NCI-H2227 treated with DMSO at 0.1 percent for 48 hours (cell line): ENCODE data around the gene ZNF385C.
A peak's percentile ranks its signal among the peaks of the same experiment; 100 is the strongest.
"Not testable (repeated sequence)": the region's sequence is repeated elsewhere in the genome, so short reads cannot be mapped to it uniquely, and the experiment has no call there.

Experiments used
- DNase-seq: peaks from one replicate; lab custom pipeline; 2025; lab: John Stamatoyannopoulos, UW

Gene ZNF385C, protein sequence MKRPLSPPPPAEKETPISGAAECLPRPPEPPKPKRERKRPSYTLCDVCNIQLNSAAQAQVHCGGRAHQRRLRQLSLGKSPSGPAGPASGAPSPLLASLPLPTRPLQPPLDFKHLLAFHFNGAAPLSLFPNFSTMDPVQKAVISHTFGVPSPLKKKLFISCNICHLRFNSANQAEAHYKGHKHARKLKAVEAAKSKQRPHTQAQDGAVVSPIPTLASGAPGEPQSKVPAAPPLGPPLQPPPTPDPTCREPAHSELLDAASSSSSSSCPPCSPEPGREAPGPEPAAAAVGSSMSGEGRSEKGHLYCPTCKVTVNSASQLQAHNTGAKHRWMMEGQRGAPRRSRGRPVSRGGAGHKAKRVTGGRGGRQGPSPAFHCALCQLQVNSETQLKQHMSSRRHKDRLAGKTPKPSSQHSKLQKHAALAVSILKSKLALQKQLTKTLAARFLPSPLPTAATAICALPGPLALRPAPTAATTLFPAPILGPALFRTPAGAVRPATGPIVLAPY

DNA sequence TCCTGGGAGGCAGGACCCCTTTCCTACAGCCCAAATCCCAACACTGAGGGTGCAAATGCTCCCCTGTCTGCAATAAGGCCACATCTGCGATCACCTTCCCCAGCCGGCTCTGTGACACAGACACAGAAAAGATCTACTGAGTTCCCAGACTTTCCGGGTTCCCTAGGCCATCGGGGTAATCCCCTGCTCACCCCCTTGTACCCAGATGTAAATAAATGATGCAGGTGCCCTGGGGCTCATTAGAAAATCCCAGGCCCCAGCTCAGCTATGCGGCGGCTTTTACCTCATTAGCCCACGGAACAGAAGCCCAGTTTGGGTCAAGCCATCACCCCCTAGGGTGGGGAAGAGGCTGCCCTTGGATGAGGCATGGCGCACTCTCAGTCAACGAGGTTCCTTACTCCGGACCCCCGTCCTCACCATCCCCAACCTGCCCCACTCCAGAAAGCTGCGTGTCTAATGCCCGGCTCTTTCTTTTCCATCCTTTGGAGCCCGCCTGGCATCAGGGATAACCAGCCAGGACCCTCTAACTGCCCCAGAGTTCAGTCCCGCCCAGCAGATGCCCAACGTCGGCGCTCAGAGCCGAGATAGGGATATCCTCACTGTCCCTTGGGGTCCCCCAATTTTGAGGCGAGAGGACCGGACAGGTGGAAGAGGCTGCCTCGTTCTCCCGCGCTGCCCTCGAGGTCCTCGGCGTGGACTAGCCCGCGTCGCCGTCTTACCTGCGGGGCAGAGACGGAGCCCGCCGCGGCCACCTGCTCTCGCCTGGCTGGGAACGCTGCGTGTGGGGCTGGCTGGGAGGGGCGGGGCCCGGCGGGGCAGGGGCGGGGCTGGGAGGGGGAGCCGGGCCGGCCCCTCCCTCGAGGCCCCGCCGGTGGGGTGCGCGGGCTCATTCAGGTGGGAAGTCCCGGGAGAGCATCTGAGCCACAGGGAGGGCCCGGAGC, at the start of gene ZNF385C:
Gene ZNF385C, minus strand, starts transcription at position 783 of the 941 bp plus-strand sequence. CDS start 35,417 bp downstream, outside the sequence.
- no peak for DNase-seq

- DNase-seq: no peak
These were observed 48.8 kb upstream of the ZNF385C start for GRCh38 chr17:42146911-42147607.

- DNase-seq: not testable (repeated sequence)
These were observed 44.9 kb upstream of the ZNF385C start for GRCh38 chr17:42143138-42143537.

DNA sequence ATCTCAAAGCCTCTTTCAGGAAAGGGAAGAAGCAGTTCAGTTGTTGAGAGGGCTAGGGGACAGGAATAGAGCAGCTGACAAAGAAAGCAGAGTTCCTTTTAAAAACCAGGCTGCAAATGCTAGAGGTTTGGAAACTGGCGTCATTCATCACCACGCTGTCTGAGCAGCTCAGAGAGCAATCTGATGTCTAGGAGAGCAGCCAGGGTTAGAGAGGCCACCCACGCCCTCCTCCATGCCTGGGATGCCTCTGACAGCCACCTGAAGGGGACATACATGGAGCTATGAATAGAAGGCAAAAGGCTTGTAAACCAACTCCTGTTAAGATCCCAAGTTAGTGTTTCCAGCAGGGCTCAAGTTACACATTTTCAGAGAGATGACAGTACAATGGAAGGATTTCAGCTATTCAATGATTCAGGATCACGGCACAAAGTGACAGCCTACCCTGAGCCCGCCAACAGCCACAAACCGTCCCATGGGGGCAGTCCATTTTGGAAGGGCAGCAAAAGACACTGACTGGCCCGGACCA, 44.2 kb upstream of the ZNF385C start:
- DNase-seq: no peak

DNA sequence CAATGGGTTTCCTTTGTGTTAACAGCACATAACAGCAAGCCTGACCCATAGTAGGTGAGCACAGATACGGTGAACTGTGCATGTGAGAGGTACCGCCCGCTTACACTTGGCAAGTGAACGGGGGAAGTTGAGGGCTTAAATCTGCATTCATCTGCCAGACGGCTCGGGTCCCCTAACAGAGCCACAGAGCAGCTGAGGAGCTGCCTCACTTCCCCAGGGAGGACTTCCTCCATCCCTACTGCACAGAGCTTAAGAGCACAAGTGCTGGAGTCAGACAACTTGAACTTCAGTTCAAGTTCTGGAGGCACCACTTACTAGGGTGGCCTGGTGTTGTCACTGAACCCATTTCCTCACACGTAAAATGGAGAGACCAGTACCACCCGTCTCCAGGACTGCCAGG, 43.1 kb upstream of the ZNF385C start:
- no peak for DNase-seq

DNA sequence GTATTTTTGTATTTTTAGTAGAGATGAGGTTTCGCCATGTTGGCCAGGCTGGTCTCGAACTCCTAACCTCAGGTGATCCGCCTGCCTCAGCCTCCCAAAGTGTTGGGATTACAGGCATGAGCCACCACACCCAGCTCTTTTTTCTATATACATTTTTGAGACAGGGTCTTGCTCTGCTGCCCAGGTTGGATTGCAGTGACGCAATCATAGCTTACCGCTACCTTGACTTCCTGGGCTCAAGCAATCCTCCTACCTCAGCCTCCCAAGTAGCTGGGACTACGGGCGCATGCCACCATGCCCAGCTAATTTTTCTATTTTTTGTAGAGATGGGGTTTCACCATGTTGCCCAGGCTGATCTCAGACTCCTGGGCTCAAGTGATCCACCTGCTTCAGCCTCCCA, 42.4 kb upstream of the ZNF385C start:
- DNase-seq: not testable (repeated sequence)

GRCh38 chr17:42138749-42139492, 40.6 kb upstream of the ZNF385C start:
- DNase-seq: no peak

- no peak for DNase-seq
These were observed 38.4 kb upstream of the ZNF385C start for GRCh38 chr17:42136654-42137051.

- DNase-seq: no peak
These were observed 37.7 kb upstream of the ZNF385C start for GRCh38 chr17:42135664-42136653.

GRCh38 chr17:42135151-42135550, 36.9 kb upstream of the ZNF385C start:
- DNase-seq: no peak

DNA sequence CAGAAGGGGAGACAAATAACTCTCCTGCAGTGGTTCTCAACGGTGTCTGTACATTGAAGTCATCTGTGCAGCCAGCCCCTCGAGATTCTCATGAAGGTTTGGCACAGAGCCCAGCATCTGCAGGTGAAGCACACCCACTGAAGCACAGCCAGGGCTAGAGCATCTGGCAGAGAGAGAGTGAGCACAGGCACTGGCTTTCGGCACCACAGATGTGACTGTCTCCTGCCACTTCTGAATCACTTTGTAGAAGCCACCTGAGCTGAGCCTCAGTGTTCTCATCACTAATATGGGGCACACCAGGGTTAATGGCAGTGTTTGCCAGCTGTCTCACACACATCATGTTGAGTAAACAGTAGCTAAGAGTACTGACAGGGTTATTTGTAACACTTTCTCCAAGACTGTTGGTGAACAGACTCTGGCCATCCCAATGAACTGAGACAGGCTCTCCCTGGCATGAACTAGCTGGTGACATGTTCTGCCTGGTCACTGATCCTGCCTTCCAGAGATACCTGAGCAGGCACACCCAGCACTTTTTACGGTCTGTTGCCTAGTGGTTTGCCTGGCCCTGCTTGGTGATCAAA, 35.3 kb upstream of the ZNF385C start:
- peak; percentile 63 for DNase-seq

DNA sequence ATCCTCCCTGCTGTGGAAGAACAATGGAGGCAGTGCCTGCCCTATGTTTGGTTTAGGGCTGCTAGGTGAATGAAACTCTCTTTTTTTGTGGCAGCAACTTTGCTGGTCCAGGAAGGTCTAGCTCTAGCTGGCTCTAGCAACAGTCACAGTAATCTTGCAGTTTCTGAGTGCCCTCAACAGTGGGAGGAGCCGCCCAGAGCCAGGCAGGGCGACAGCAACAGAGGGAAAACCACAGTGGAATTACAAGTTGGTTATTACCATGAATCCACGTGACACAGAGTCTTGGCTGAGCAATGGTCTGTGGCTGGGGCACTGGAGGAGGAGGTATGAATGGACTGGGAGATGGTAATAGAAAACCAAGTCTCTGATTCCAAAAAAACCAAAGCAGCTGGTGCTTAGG, 34.7 kb upstream of the ZNF385C start:
- peak; percentile 51 for DNase-seq

- DNase-seq: no peak
These were observed 33.7 kb upstream of the ZNF385C start for GRCh38 chr17:42131981-42132432.

- DNase-seq: no peak
These were observed 33.0 kb upstream of the ZNF385C start for GRCh38 chr17:42131232-42131631.

DNA sequence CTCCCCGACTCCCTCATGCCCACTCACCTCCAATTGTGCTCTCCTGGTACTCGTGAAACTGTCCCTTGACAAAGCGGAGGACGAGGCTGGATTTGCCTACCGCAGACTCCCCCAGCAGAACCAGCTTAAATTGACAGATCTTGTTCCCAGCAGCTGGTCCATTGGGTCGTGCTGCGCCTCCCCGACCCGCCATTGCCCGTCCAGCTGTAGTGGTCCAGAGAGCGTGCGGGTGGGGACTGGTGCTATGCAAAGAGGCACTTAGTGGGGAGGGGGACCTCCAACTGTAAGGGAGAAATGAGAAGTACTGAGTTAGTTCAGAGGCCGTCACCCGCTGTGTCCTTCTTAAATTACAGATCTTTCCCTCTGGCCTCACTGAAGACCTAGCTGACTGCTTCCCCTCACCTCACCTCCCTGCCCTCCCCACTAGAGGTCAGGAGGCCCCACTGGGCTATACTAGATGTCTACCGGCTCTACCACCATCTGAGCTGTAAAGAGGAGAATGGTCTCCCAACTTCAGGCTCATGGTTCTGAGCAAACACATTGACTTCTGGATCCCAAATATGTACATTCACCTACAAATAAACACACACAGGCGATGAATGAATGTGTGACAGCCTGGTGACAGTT, 32.1 kb upstream of the ZNF385C start:
- DNase-seq: no peak

DNA sequence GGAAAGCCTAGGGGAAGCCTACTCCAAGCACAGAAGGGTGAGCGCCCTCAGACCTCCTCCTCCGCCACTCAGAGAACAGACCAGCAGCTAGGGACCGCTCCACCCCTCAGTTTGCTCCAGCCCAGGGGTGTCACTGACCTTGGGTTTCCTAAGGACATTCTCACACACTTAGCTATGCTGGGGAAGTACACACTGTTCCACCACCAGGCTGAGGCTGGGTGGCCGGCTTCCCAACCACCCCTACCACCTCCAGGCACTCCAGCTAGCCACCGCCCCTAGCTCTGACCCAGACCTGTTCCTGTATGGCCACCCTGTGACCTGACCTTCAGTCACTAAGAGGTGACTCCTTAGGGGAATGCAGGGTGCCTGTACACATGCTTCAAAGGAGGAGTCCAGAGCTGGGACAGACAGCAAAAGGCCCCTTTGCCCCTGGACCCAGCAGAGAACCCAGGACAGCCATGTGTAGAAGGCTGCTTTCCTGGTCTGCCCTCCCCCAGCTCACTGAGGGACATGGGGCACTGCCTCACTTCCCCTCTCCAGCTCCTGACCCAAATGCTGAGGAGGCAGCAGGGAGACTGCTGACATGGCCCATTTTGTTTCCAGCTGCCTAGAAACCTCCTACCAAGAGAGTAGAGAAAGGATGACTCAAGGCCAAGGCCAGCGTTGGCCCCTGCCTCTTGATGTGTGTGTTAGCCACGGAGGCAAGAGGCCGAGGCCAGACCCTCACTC, 31.0 kb upstream of the ZNF385C start:
- DNase-seq: no peak

GRCh38 chr17:42127414-42127813, 29.1 kb upstream of the ZNF385C start:
- no peak for DNase-seq

- DNase-seq: no peak
These were observed 28.6 kb upstream of the ZNF385C start for GRCh38 chr17:42126836-42127235.
